Endothelial cell (in vitro differentiated cells): ENCODE data around the gene ACBD3. TPM values are rescaled to one million over a fixed set of nuclear protein-coding genes. Genes with fewer than 3 reads are reported as not detected.
A peak's percentile ranks its signal among the peaks of the same experiment; 100 is the strongest.

Experiments
- DNase-seq: peaks from one replicate; pipeline ENCODE4 v3.0.0; 2021; ENCODE audit warnings: low spot score
- H3K27ac Mint-ChIP-seq: one replicate; pipeline ENCODE4 v1.8.0; 2021; ENCODE audit warnings: mixed read lengths, inconsistent platforms; ENCODE audit not compliant: unreplicated experiment
- H3K27me3 Mint-ChIP-seq: one replicate; pipeline ENCODE4 v1.8.0; 2021; ENCODE audit warnings: mild to moderate bottlenecking, moderate library complexity, mixed read lengths, inconsistent platforms; ENCODE audit not compliant: unreplicated experiment
- H3K36me3 Mint-ChIP-seq: one replicate; pipeline ENCODE4 v1.8.0; 2021; ENCODE audit warnings: mild to moderate bottlenecking, low read depth, mixed read lengths, inconsistent platforms; ENCODE audit not compliant: unreplicated experiment
- H3K4me1 Mint-ChIP-seq: one replicate; pipeline ENCODE4 v1.8.0; 2021; ENCODE audit warnings: mild to moderate bottlenecking, mixed read lengths, inconsistent platforms; ENCODE audit not compliant: unreplicated experiment
- H3K4me3 Mint-ChIP-seq: one replicate; pipeline ENCODE4 v1.8.0; 2021; ENCODE audit warnings: mild to moderate bottlenecking, mixed read lengths, inconsistent platforms; ENCODE audit not compliant: unreplicated experiment
- H3K9me3 Mint-ChIP-seq: one replicate; pipeline ENCODE4 v1.8.0; 2021; ENCODE audit warnings: mixed read lengths, inconsistent platforms; ENCODE audit not compliant: unreplicated experiment
- CTCF ChIP-seq: fragments of 200-600 bp; sonication (generic); IDR thresholded peaks from one replicate; pipeline ENCODE4 v1.5.0; 2021; ENCODE audit warnings: antibody characterized with exemption; ENCODE audit not compliant: unreplicated experiment
- total RNA-seq: library from RNA; stranded (reverse); fragmentation: NEBNext Ultra II Directional; extraction: Animal tissue kit (Norgen Biotek cat#: 25700); gene quantifications from one replicate; pipeline ENCODE4 v1.2.1, GENCODE V29; 2021; ENCODE audit not compliant: unreplicated experiment

The ACBD3 gene
- total RNA-seq, 1 donor from 2014 or later = 27.4 TPM

GRCh38 chr1:226123212-226123560, 63.4 kb downstream of the ACBD3 start:
- no peak for DNase-seq
- peaks cover 18% of the 10 kb centered on the region for H3K4me1 Mint-ChIP-seq
- H3K27ac Mint-ChIP-seq = no peak overlapping the region
- H3K4me3 Mint-ChIP-seq = no peak overlapping the region
- H3K36me3 Mint-ChIP-seq = no peaks in the 10 kb centered on the region
- H3K27me3 Mint-ChIP-seq = peaks cover 21% of the 10 kb centered on the region
- TF ChIP-seq CTCF = no peak
- H3K9me3 Mint-ChIP-seq = no peaks in the 10 kb centered on the region

- H3K9me3 Mint-ChIP-seq = no peaks in the 10 kb centered on the region
Observed at GRCh38 chr1:226121587-226122400, 64.7 kb downstream of the ACBD3 start.

GRCh38 chr1:226121049-226121586, 65.4 kb downstream of the ACBD3 start:
- H3K27ac Mint-ChIP-seq = peak overlapping the region; percentile 43
- H3K9me3 Mint-ChIP-seq = no peaks in the 10 kb centered on the region
- TF ChIP-seq CTCF = no peak
- H3K36me3 Mint-ChIP-seq = no peaks in the 10 kb centered on the region
- peaks cover 11% of the 10 kb centered on the region for H3K4me1 Mint-ChIP-seq
- peaks cover 21% of the 10 kb centered on the region for H3K27me3 Mint-ChIP-seq
- peak overlapping the region; percentile 90 for H3K4me3 Mint-ChIP-seq
- DNase-seq = no peak

More at GRCh38 chr1:226121587-226122400, 64.7 kb downstream of the ACBD3 start:
- Mint-ChIP-seq H3K27ac (no peak overlapping the region), H3K4me3 (no peak overlapping the region), H3K36me3 (no peaks in the 10 kb centered on the region), H3K27me3 (peaks cover 21% of the 10 kb centered on the region), H3K4me1 (peaks cover 11% of the 10 kb centered on the region)
- peak; percentile 79 for DNase-seq
- TF ChIP-seq CTCF = peak; percentile 87

- peaks cover 11% of the 10 kb centered on the region for H3K4me1 Mint-ChIP-seq
- peak overlapping the region; percentile 90 for H3K4me3 Mint-ChIP-seq
- H3K36me3 Mint-ChIP-seq = no peaks in the 10 kb centered on the region
- H3K27me3 Mint-ChIP-seq = peaks cover 19% of the 10 kb centered on the region
- H3K9me3 Mint-ChIP-seq = no peaks in the 10 kb centered on the region
- no peak for DNase-seq
- TF ChIP-seq CTCF = no peak
- H3K27ac Mint-ChIP-seq = no peak overlapping the region
Observed at GRCh38 chr1:226120398-226120797, 66.1 kb downstream of the ACBD3 start.

GRCh38 chr1:226119169-226119568, 67.4 kb downstream of the ACBD3 start:
- TF ChIP-seq CTCF = no peak
- Mint-ChIP-seq H3K36me3 (no peaks in the 10 kb centered on the region), H3K4me1 (peaks cover 5% of the 10 kb centered on the region), H3K27ac (no peak overlapping the region), H3K9me3 (no peaks in the 10 kb centered on the region), H3K27me3 (peaks cover 12% of the 10 kb centered on the region), H3K4me3 (no peak overlapping the region)
- no peak for DNase-seq
